Breast epithelium (tissue), 3 donors: ENCODE results near the gene CXXC5.

Experiments
- POLR2A ChIP-seq: fragments of 450-650 bp; IDR thresholded peaks from one replicate; pipeline ENCODE4 v1.6.1; 2016; ENCODE audit warnings: antibody characterized with exemption, mild to moderate bottlenecking, moderate library complexity
- POLR2AphosphoS5 ChIP-seq, 3 donors: sonication (generic); formaldehyde crosslinking; IDR thresholded peaks; one replicate each; pipeline ENCODE4 v1.6.1; 2017; ENCODE audit warnings: antibody characterized with exemption in 3 of 3
- TF ChIP-seq, protein P1 (sequence below), 3 donors: fragments of 450-650 bp; IDR thresholded peaks; one replicate each; pipeline ENCODE4 v1.5.1; 2016 to 2017; ENCODE audit warnings: antibody characterized with exemption in 3 of 3, mild to moderate bottlenecking in 3 of 3, moderate library complexity in 3 of 3

DNA sequence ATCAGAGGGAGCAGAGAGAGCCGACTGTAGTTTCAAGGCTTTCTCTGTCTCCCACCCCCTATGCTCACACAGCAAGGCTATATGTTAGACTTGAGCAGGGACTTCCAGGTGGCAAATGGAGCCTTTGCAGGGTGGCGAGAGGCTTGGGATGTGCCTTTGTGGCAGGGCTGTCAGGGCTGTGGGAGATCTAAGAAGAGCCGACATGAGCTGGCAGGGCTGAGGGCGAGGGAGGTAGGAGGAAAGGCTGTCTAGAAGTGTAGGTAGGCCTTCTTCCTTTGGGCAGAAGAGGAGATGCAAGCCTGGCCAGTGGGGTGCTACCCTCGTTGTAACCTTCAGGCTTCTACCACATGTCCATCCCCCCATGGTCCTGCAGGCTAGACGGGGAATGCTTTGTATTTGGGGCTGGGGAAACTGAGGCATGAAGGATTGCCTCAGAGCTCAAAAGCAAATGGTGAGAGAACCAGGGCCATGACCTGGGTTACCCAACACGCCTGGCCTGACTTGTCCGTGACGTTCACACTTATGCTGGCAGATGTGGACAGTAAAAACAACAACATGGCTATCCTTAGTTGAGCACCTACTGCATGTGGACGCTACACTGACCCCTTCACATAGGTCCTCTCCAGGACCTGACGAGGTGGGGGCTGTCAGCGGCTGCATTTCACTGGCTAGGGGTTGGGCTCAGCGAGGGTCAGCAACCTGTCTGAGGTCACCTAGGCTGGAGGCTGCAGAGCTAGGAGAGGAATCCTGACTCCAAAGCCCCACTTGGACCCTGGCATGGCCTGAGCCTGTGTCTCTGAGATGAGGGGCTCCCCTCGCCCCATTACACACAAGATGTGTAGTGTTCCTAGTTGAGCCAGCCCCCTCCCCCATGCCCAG, 15.3 kb downstream of the CXXC5 start:
- TF ChIP-seq, protein P1, sequence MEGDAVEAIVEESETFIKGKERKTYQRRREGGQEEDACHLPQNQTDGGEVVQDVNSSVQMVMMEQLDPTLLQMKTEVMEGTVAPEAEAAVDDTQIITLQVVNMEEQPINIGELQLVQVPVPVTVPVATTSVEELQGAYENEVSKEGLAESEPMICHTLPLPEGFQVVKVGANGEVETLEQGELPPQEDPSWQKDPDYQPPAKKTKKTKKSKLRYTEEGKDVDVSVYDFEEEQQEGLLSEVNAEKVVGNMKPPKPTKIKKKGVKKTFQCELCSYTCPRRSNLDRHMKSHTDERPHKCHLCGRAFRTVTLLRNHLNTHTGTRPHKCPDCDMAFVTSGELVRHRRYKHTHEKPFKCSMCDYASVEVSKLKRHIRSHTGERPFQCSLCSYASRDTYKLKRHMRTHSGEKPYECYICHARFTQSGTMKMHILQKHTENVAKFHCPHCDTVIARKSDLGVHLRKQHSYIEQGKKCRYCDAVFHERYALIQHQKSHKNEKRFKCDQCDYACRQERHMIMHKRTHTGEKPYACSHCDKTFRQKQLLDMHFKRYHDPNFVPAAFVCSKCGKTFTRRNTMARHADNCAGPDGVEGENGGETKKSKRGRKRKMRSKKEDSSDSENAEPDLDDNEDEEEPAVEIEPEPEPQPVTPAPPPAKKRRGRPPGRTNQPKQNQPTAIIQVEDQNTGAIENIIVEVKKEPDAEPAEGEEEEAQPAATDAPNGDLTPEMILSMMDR (IDR thresholded peaks at IDR 0.05) = no peak
- TF ChIP-seq POLR2A (no peak), POLR2AphosphoS5 (IDR thresholded peaks at IDR 0.05) (no peak)
